OCI-LY7 (cell line): Measurements from ENCODE around the gene AMZ1. TPM values are rescaled to one million over a fixed set of nuclear protein-coding genes. Genes with fewer than 3 reads are reported as not detected.

Experiments
- BruUV-seq: library from RNA; stranded (reverse); fragments of 400-500 nt; replicated peaks from 2 replicates; lab custom pipeline; 2021; lab: Mats Ljungman, UMichigan
- CTCF ChIA-PET: fragments of 300-600 bp; sonication (Branson Sonifier 250); formaldehyde crosslinking; loops from one replicate; lab custom pipeline; 2022; ENCODE audit warnings: antibody characterized with exemption; ENCODE audit not compliant: unreplicated experiment; lab: Charles Lee
- POLR2A ChIA-PET: fragments of 300-600 bp; sonication (Branson Sonifier 250); formaldehyde crosslinking; loops from one replicate; lab custom pipeline; 2022; ENCODE audit warnings: antibody characterized with exemption; lab: Charles Lee
- DNase-seq: peaks from one replicate; pipeline ENCODE4 v3.0.0-alpha.2; 2015; ENCODE audit warnings: low spot score
- H2AFZ ChIP-seq: fragments of 200-600 bp; sonication (generic), shearing (Covaris generic); 2 replicates; pipeline ENCODE4 v1.6.1; 2014; ENCODE audit warnings: mild to moderate bottlenecking, antibody characterized with exemption, low read length, moderate library complexity
- H3K27ac ChIP-seq: fragments of 200-600 bp; sonication (generic); 2 replicates; pipeline ENCODE4 v1.5.1; 2014; ENCODE audit warnings: mixed run types, low read depth, mild to moderate bottlenecking, moderate library complexity, low read length, inconsistent platforms; ENCODE audit not compliant: poor library complexity, severe bottlenecking
- H3K36me3 ChIP-seq: fragments of 200-600 bp; sonication (generic); 2 replicates; pipeline ENCODE4 v1.6.1; 2014; ENCODE audit warnings: mild to moderate bottlenecking, antibody characterized with exemption, low read length, moderate library complexity, mixed read lengths; ENCODE audit not compliant: insufficient read depth
- H3K4me1 ChIP-seq: fragments of 200-600 bp; sonication (generic); 2 replicates; pipeline ENCODE4 v1.5.1; 2014; ENCODE audit warnings: mild to moderate bottlenecking, low read length; ENCODE audit not compliant: insufficient read depth, poor library complexity, severe bottlenecking
- H3K4me2 ChIP-seq: fragments of 200-600 bp; sonication (generic); 2 replicates; pipeline ENCODE4 v1.6.1; 2014; ENCODE audit warnings: mild to moderate bottlenecking, low read length
- H3K4me3 ChIP-seq: fragments of 200-600 bp; sonication (generic); 2 replicates; pipeline ENCODE4 v1.5.1; 2014; ENCODE audit warnings: mild to moderate bottlenecking, low read depth, low read length; ENCODE audit not compliant: poor library complexity, severe bottlenecking
- H3K79me2 ChIP-seq: fragments of 200-600 bp; sonication (generic); 2 replicates; pipeline ENCODE4 v1.6.1; 2016; ENCODE audit warnings: low read depth, mild to moderate bottlenecking, low read length, moderate library complexity, mixed read lengths; ENCODE audit not compliant: insufficient read depth
- H3K9me2 ChIP-seq: fragments of 200-600 bp; sonication (generic); 2 replicates; pipeline ENCODE4 v1.6.1; 2016; ENCODE audit warnings: mild to moderate bottlenecking, low read length, mixed read lengths; ENCODE audit not compliant: insufficient read depth
- H3K9me3 ChIP-seq: fragments of 200-600 bp; sonication (generic); 2 replicates; pipeline ENCODE4 v1.6.1; 2014; ENCODE audit warnings: mild to moderate bottlenecking, mixed run types, low read length, mixed read lengths
- H4K20me1 ChIP-seq: fragments of 200-600 bp; sonication (generic); 2 replicates; pipeline ENCODE4 v1.6.1; 2014; ENCODE audit warnings: mild to moderate bottlenecking, antibody characterized with exemption, low read length, moderate library complexity, mixed read lengths; ENCODE audit not compliant: insufficient read depth
- EZH2phosphoT487 ChIP-seq: fragments of 200-600 bp; sonication (generic); IDR thresholded peaks from 2 replicates; pipeline ENCODE4 v1.6.1; 2018; ENCODE audit warnings: low read depth, borderline replicate concordance, mild to moderate bottlenecking, mixed run types, antibody characterized with exemption, low read length, moderate library complexity, mixed read lengths
- intact Hi-C: fragments of 100-400 bp; cut with micrococcal nuclease; formaldehyde crosslinking; loops from one replicate; pipeline ENCODE4 v1.10.0; 2022; ENCODE audit not compliant: unreplicated experiment
- total RNA-seq, 2 experiments: library from RNA; depleted of rRNA in 1 of 2; stranded (reverse); fragments of >200 nt in 1 of 2; shearing (Covaris generic) in 1 of 2; gene quantifications; 2 replicates each; pipeline ENCODE4 v1.2.3, GENCODE V29; 2014 to 2022
- TF ChIP-seq, protein P1 (sequence below): fragments of 200-600 bp; sonication (generic); conservative IDR thresholded peaks from 2 replicates; pipeline ENCODE4 v1.5.1; 2014; ENCODE audit warnings: mild to moderate bottlenecking, antibody characterized with exemption, low read length, moderate library complexity, mixed read lengths

AMZ1 gene
- total RNA-seq, 2 experiments from 2014 or later, result 1.4 to 2.7 TPM

DNA sequence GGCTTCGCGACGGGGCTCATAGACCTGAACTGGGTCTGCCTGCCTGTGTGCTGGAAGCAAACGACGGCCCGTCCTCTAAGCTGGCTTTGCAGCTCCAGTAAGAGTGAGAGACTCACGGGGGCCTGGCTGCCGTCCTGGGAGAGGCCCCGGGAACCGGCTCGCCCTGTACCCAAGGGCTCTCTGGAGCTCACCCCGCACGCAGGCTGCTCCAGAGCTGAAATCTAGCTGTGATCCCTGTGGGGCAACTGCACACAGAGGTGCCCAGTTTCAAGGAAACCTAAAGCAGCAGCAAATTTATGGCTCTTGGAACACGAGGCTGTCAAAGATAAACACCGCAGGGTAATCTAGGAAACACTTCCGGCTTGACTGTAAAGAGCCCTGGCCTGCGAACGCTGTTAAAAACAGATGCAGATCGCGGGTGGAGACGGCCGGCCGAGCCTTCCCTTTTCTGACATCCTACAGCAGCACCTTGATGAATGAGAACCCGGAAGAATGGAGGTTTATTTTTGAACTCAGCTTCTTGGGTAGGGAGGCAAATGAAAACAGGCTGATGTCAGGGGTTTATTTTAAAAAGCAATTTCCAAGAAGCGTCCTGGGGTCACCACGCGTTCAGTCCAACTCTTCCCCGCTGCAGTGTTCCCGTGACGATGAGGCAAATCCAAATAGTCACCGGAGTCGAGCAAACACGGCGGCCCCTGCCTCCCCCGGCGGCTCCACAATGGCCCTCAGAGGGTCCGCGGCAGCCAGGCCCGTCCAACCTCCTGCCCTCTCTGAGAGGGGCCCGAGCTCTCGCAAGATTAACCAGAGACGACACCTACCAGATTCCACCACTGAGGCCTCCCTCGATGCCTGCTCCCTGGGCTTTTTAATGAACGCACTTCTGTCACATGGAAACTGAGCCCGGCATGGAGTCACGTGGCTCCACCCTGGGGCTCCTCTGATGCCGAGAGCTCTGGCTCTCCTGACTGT is 29.6 kb downstream of the AMZ1 start:
- H3K27ac ChIP-seq, result no peak overlapping the region
- ChIA-PET CTCF (interaction anchor here (0.9 to 2.2 kb wide), 2 partner anchors 7 to 16 kb away, joined by 3 to 12 read pairs; no protein-coding TSS in a partner anchor), POLR2A (no interaction called here)
- H3K9me2 ChIP-seq, result no peaks in the 10 kb centered on the region
- H4K20me1 ChIP-seq, result no peaks in the 10 kb centered on the region
- no peak overlapping the region for H2AFZ ChIP-seq
- no peak overlapping the region for H3K4me3 ChIP-seq
- intact Hi-C loops, result no loop called here
- DNase-seq, result peak; percentile 70
- no peaks in the 10 kb centered on the region for H3K9me3 ChIP-seq
- no peaks in the 10 kb centered on the region for H3K36me3 ChIP-seq
- H3K4me1 ChIP-seq, result peaks cover 32% of the 10 kb centered on the region
- H3K79me2 ChIP-seq, result no peaks in the 10 kb centered on the region
- no TSS peak for BruUV-seq
- H3K4me2 ChIP-seq, result 0 out of 2 replicates have a peak overlapping the region, but pooled peaks have one; percentile 0
- TF ChIP-seq EZH2phosphoT487, result no peak
- TF ChIP-seq, protein P1, sequence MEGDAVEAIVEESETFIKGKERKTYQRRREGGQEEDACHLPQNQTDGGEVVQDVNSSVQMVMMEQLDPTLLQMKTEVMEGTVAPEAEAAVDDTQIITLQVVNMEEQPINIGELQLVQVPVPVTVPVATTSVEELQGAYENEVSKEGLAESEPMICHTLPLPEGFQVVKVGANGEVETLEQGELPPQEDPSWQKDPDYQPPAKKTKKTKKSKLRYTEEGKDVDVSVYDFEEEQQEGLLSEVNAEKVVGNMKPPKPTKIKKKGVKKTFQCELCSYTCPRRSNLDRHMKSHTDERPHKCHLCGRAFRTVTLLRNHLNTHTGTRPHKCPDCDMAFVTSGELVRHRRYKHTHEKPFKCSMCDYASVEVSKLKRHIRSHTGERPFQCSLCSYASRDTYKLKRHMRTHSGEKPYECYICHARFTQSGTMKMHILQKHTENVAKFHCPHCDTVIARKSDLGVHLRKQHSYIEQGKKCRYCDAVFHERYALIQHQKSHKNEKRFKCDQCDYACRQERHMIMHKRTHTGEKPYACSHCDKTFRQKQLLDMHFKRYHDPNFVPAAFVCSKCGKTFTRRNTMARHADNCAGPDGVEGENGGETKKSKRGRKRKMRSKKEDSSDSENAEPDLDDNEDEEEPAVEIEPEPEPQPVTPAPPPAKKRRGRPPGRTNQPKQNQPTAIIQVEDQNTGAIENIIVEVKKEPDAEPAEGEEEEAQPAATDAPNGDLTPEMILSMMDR, result no peak

DNA sequence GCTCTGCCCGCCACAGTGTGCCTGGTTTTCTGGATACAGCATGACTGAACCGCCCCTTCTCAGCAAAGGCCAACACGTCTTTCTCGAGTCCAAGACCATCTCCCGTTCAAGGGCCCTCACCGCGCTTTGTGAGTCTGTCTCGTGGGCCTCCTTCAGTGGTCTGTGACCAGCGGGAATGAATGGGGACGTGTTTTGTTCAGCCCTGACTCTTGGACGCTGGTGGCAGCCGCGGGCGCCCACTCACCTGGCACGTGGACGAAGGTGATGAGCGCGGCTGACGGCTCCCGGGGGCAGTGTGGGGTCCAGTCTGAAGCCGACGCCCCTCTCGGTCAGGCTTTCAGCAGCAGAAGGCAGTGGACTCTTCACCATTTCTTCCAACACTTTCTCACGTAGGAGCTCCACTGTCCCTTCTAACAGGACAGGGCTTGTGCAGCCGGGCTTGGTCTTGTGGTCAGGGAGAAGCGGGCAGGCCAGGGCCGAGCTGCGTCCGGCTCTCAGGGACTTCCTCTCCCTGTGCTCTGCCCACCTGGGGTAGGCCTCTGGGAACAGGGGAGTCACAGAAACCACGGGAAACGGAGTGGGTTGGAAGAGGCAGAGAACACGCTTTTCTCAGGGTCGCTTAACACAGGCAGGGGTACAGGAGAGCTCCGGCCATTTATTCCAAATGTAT is 30.4 kb downstream of the AMZ1 start:
- no peak overlapping the region for H3K4me3 ChIP-seq
- H3K4me2 ChIP-seq, result no peak overlapping the region
- BruUV-seq, result no TSS peak
- no peak for DNase-seq
- peaks cover 32% of the 10 kb centered on the region for H3K4me1 ChIP-seq
- H2AFZ ChIP-seq, result no peak overlapping the region
- intact Hi-C loops, result no loop called here
- POLR2A ChIA-PET, result interaction anchor here (0.9 kb wide), 1 partner anchor 9 kb away, joined by 3 read pairs; no protein-coding TSS in a partner anchor
- H3K9me2 ChIP-seq, result no peaks in the 10 kb centered on the region
- TF ChIP-seq, protein P1, result no peak
- H3K36me3 ChIP-seq, result no peaks in the 10 kb centered on the region
- CTCF ChIA-PET, result interaction anchor here (2.2 kb wide), 1 partner anchor 8 kb away, joined by 12 read pairs; no protein-coding TSS in a partner anchor
- H3K9me3 ChIP-seq, result no peaks in the 10 kb centered on the region
- no peak overlapping the region for H3K27ac ChIP-seq
- H4K20me1 ChIP-seq, result no peaks in the 10 kb centered on the region
- H3K79me2 ChIP-seq, result no peaks in the 10 kb centered on the region
